Right lobe of liver (tissue), 4 donors: ENCODE results near the gene ADGRL2.

Experiments
- POLR2A ChIP-seq: fragments of 450-650 bp; IDR thresholded peaks from one replicate; pipeline ENCODE4 v1.6.1; 2017; ENCODE audit warnings: antibody characterized with exemption, mild to moderate bottlenecking
- TF ChIP-seq, protein P1 (sequence below), 4 donors: fragments of 200-600 bp in 3 of 4; fragments of 450-650 bp in 1 of 4; IDR thresholded peaks; one replicate each; pipeline versions ENCODE4 v1.5.1 to v1.8.0; 2016 to 2022; ENCODE audit warnings: antibody characterized with exemption in 4 of 4, mild to moderate bottlenecking in 2 of 4
- donor health status: DM: no; HTN: no; CAD: no.
- donor health status: DM: no; HTN: no; CAD: no.
- donor health status: DM: no; HTN: yes; CAD: no.

DNA sequence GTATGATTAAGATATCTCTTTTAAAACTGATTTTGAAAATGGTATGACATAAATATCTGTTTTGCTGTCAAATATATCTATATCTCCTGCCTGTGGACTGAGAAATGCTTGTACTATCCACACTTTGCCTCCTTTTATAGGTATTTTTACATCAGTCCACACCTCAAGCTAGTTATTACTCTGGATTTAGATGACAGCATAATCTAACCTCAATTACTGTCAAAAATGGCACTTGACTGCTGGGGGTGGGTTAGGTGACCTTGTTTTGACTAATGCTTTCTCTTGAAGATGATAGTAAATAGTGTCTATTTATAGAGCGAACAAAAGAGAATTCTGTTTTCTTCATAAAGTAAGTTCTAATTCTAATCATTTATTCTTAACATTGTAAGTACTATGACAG, 9.1 kb downstream of the ADGRL2 start:
- TF ChIP-seq, protein P1, sequence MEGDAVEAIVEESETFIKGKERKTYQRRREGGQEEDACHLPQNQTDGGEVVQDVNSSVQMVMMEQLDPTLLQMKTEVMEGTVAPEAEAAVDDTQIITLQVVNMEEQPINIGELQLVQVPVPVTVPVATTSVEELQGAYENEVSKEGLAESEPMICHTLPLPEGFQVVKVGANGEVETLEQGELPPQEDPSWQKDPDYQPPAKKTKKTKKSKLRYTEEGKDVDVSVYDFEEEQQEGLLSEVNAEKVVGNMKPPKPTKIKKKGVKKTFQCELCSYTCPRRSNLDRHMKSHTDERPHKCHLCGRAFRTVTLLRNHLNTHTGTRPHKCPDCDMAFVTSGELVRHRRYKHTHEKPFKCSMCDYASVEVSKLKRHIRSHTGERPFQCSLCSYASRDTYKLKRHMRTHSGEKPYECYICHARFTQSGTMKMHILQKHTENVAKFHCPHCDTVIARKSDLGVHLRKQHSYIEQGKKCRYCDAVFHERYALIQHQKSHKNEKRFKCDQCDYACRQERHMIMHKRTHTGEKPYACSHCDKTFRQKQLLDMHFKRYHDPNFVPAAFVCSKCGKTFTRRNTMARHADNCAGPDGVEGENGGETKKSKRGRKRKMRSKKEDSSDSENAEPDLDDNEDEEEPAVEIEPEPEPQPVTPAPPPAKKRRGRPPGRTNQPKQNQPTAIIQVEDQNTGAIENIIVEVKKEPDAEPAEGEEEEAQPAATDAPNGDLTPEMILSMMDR (IDR thresholded peaks at IDR 0.05), result no peak
- no peak for TF ChIP-seq POLR2A
